Right lobe of liver (tissue), 6 donors: Measurements from ENCODE around the gene TENM3. TPM values are rescaled to one million over a fixed set of nuclear protein-coding genes. Genes with fewer than 3 reads are reported as not detected.
A peak's percentile ranks its signal among the peaks of the same experiment; 100 is the strongest.

Experiments
- ATAC-seq, 4 donors: fragments of 200-7000 bp; cut with Tn5 transposase; one replicate each; pipeline ENCODE4 v1.9.1; 2020; ENCODE audit warnings: mild to moderate bottlenecking in 4 of 4, moderate library complexity in 4 of 4
- DNase-seq, 3 donors: peaks; one replicate each; pipeline ENCODE4 v3.0.0-alpha.2; 2020
- H3K27ac ChIP-seq, 3 donors: fragments of 200-600 bp; one replicate each; pipeline ENCODE4 v1.8.0; 2022
- H3K27me3 ChIP-seq, 2 donors: fragments of 200-600 bp; one replicate each; pipeline ENCODE4 v1.8.0; 2022
- H3K36me3 ChIP-seq, 4 donors: fragments of 200-600 bp; sonication (generic) in 1 of 4; one replicate each; pipeline versions ENCODE4 v1.5.1 to v1.8.0; 2017 to 2022; ENCODE audit warnings: control low read depth in 1 of 4
- H3K4me1 ChIP-seq, 4 donors: fragments of 200-600 bp; sonication (generic) in 1 of 4; one replicate each; pipeline versions ENCODE4 v1.5.1 to v1.8.0; 2017 to 2022; ENCODE audit warnings: control low read depth in 1 of 4
- H3K4me3 ChIP-seq, 3 donors: fragments of 200-600 bp; one replicate each; pipeline ENCODE4 v1.8.0; 2022
- H3K9me3 ChIP-seq, 4 donors: fragments of 200-600 bp; sonication (generic) in 1 of 4; one replicate each; pipeline versions ENCODE4 v1.5.1 to v1.8.0; 2017 to 2022; ENCODE audit warnings: control low read depth in 1 of 4
- POLR2A ChIP-seq: fragments of 450-650 bp; IDR thresholded peaks from one replicate; pipeline ENCODE4 v1.6.1; 2017; ENCODE audit warnings: antibody characterized with exemption, mild to moderate bottlenecking
- WGBS: methylation state at CpG from one replicate; pipeline ENCODE4 v1.1.6; 2018; ENCODE audit warnings: low coverage, low lambda C conversion rate; ENCODE audit not compliant: insufficient coverage; ENCODE audit errors: missing lambda C conversion rate; 5-methylcytosine and 5-hydroxymethylcytosine counted together
- intact Hi-C, 2 donors: fragments of 100-400 bp; cut with DNase I; formaldehyde crosslinking; loops; one replicate each; pipeline versions ENCODE4 v1.11.2 to v1.14.1; 2022
- total RNA-seq, 6 experiments: library from RNA; depleted of rRNA in 2 of 6; stranded (reverse); fragments of >200 nt in 2 of 6; fragmentation: NEBNext Ultra II Directional in 3 of 6; extraction: Animal tissue kit (Norgen Biotek cat#: 25700) in 3 of 6; gene quantifications; one replicate each; pipeline versions ENCODE4 v1.1.0 to v1.2.4, GENCODE V29; 2016 to 2023
- TF ChIP-seq, protein P1 (sequence below), 4 donors: fragments of 200-600 bp in 3 of 4; fragments of 450-650 bp in 1 of 4; IDR thresholded peaks; one replicate each; pipeline versions ENCODE4 v1.5.1 to v1.8.0; 2016 to 2022; ENCODE audit warnings: antibody characterized with exemption in 4 of 4, mild to moderate bottlenecking in 2 of 4
- donor health status: DM: no; HTN: yes; CAD: no.
- donor health status: DM: no; HTN: no; CAD: no.
- donor health status: DM: no; HTN: no; CAD: no.
- donor health status: DM: no; HTN: yes; CAD: no.
- donor health status: DM: no; HTN: yes; CAD: no.

Gene TENM3
- total RNA-seq, 6 experiments from 2014 or later: 0.06 to 3.0 (median 1.1) TPM

- DNase-seq: no peak
- intact Hi-C loops: no loop called here
- H3K36me3 ChIP-seq: no peaks in the 10 kb centered on the region
- no peaks in the 10 kb centered on the region for H3K27me3 ChIP-seq
- no peak overlapping the region for H3K27ac ChIP-seq
- no peak for TF ChIP-seq POLR2A
- TF ChIP-seq, protein P1, sequence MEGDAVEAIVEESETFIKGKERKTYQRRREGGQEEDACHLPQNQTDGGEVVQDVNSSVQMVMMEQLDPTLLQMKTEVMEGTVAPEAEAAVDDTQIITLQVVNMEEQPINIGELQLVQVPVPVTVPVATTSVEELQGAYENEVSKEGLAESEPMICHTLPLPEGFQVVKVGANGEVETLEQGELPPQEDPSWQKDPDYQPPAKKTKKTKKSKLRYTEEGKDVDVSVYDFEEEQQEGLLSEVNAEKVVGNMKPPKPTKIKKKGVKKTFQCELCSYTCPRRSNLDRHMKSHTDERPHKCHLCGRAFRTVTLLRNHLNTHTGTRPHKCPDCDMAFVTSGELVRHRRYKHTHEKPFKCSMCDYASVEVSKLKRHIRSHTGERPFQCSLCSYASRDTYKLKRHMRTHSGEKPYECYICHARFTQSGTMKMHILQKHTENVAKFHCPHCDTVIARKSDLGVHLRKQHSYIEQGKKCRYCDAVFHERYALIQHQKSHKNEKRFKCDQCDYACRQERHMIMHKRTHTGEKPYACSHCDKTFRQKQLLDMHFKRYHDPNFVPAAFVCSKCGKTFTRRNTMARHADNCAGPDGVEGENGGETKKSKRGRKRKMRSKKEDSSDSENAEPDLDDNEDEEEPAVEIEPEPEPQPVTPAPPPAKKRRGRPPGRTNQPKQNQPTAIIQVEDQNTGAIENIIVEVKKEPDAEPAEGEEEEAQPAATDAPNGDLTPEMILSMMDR (IDR thresholded peaks at IDR 0.05): no peak
- H3K9me3 ChIP-seq: no peaks in the 10 kb centered on the region
- peaks cover 0 to 30% (median 12%) of the 10 kb centered on the region in 4 donors for H3K4me1 ChIP-seq
- WGBS: 64% methylated on average over 6 of the region's 6 CpGs
- no peak overlapping the region for H3K4me3 ChIP-seq
- ATAC-seq: no peak
Measured at GRCh38 chr4:182344968-182345367, 101.8 kb downstream of the TENM3 start.

DNA sequence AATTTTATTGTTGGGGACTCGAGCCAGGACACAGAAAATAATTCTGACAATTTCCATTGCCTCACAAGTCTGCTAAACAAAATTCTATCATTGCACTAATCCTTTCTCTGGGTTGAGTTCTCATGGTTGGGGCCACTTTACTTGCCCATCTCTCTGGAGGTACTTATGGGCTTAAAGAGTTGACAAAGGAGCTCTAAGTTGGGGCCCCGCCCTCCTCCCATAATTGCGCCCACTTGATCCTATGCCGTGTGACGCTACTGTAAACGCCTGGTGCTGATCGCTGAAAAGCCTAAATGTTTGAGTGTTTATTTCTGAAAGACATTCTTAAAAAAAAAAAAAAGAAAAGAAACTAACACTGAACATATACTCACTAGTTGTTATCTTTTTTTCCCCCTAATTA is 103.0 kb downstream of the TENM3 start:
- TF ChIP-seq, protein P1 (IDR thresholded peaks at IDR 0.05): no peak
- TF ChIP-seq POLR2A: no peak
- WGBS: 74% methylated on average over 7 of the region's 7 CpGs
- peak overlapping the region in 2 of 3 donors; percentile 47 to 56 for H3K27ac ChIP-seq
- no peak for DNase-seq
- H3K36me3 ChIP-seq: no peaks in the 10 kb centered on the region
- H3K27me3 ChIP-seq: no peaks in the 10 kb centered on the region
- peaks cover 0 to 30% (median 12%) of the 10 kb centered on the region in 4 donors for H3K4me1 ChIP-seq
- peak overlapping the region in 1 of 3 donors; percentile 38 for H3K4me3 ChIP-seq
- intact Hi-C loops: no loop called here
- ATAC-seq: no peak
- H3K9me3 ChIP-seq: no peaks in the 10 kb centered on the region

- Histone ChIP-seq H3K4me1 (peaks cover 0 to 30% (median 12%) of the 10 kb centered on the region in 4 donors), H3K36me3 (no peaks in the 10 kb centered on the region), H3K9me3 (no peaks in the 10 kb centered on the region), H3K27me3 (no peaks in the 10 kb centered on the region), H3K4me3 (peak overlapping the region in 2 of 3 donors; percentile 28 to 38), H3K27ac (peak overlapping the region in 2 of 3 donors; percentile 47 to 56)
- TF ChIP-seq POLR2A: no peak
- TF ChIP-seq, protein P1 (IDR thresholded peaks at IDR 0.05): no peak
- ATAC-seq (peak; percentile 85 to 90 (median 88)), DNase-seq (peak; percentile 48 to 77 (median 63))
- WGBS: 15% methylated on average over 11 of the region's 11 CpGs
- intact Hi-C loops: no loop called here
Measured at GRCh38 chr4:182346675-182347375, 103.6 kb downstream of the TENM3 start.

DNA sequence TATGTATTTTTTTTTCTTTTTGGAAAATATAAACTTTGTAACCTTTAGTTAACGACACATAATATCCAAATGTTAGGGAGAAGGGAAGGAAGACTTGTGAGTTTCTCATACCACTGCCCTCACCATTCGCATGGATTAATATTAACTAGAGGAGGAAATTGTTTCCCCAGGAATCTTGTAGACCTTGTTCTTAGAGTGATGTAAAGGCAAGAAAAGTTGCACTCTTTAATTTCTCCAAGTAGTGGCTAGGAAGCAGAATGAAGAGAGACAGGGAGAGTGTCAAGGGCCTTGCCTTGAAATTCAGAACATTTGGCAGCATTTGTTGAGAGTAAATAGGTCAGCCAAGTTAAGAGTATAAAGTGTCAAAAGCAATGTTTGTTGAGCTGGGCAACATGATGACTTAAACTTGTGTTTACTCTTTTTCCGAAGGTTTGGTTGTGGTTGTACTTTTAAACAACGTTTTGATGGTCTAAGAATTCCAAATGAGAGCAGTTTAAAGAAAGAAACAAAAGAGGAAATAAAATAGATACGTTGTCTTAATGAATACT is 105.7 kb downstream of the TENM3 start:
- Histone ChIP-seq H3K27ac (peak overlapping the region in 1 of 3 donors; percentile 16), H3K36me3 (no peaks in the 10 kb centered on the region), H3K4me1 (peaks cover 0 to 30% (median 12%) of the 10 kb centered on the region in 4 donors), H3K9me3 (no peaks in the 10 kb centered on the region), H3K4me3 (no peak overlapping the region), H3K27me3 (no peaks in the 10 kb centered on the region)
- ATAC-seq (peak; percentile 79 to 82 (median 80)), DNase-seq (no peak)
- no peak for TF ChIP-seq POLR2A
- TF ChIP-seq, protein P1 (IDR thresholded peaks at IDR 0.05): no peak
- intact Hi-C loops: no loop called here
- 13% methylated on average over 5 of the region's 5 CpGs for WGBS
